ENCODE results near the gene TRIM44. TPM values are rescaled to one million over a fixed set of nuclear protein-coding genes. Genes with fewer than 3 reads are reported as not detected.

TRIM44 gene
- total and polyA plus RNA-seq, 10 of the 15 experiments (the other 5 are each of a cell fraction or from before 2014, with no cell fraction given) = 6.7 to 93.0 (median 27.6) TPM

DNA sequence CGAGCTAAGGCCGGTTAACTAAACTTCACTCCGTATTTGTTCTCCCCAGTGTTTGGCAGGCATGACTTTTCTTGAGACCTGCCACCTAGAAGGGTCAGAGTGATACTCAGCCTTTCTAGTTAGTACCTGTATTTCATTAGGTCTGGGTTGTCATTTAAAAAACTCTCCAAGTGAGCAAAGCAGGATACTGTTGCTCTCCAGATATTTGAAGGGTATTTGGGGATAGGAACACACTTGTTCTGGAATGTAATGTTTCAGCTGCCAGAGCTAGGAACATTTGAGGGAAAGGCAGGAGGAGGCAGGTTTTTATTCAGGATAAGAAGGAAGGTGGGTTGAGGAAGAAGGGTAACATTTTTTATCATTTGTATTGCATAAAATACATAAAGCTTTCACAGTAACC is 140.1 kb downstream of the TRIM44 start:
- 100% methylated on average over 3 of the region's 3 CpGs for WGBS (ENCODE audit: insufficient coverage, insufficient replicate concordance, low lambda C conversion rate, missing lambda C conversion rate)
- no peak overlapping the region for H3K4me3 ChIP-seq
- BruUV-seq (replicated peaks) = no TSS peak
- in situ Hi-C loops (cut with MboI) = no loop called here
- SMC1A ChIA-PET (ENCODE audit: uncharacterized antibody, unreplicated experiment) = interaction anchor here (1.2 to 3.5 kb wide), 2 partner anchors 10 to 41 kb away, joined by 3 to 14 read pairs; no protein-coding TSS in a partner anchor
- no peaks in the 10 kb centered on the region; the same call in 1 of the 3 replicates for H3K9me3 ChIP-seq (replicated peaks; ENCODE audit: control insufficient read depth, insufficient read depth, low read length)
- intact Hi-C loops (cut with micrococcal nuclease; ENCODE audit: unreplicated experiment) = no loop called here
- FAIRE-seq (no peak), DNase-seq (ENCODE audit: low read depth, low spot score) (no peak), ATAC-seq (no peak)
- TF ChIP-seq MXI1 (IDR thresholded peaks at IDR 0.05; ENCODE audit: low read depth, low read length) (no peak), POLR2A (IDR thresholded peaks at IDR 0.05; ENCODE audit: low read depth, low read length) (no peak), SIN3A (IDR thresholded peaks at IDR 0.05; ENCODE audit: low read depth, low read length) (no peak), NBN (IDR thresholded peaks at IDR 0.05) (no peak)
- RAD21 ChIA-PET (ENCODE audit: unreplicated experiment) = interaction anchor here (4.4 kb wide), 1 partner anchor 11 kb away, joined by 12 read pairs; no protein-coding TSS in a partner anchor
- H3K79me2 ChIP-seq (ENCODE audit: control insufficient read depth, insufficient read depth, low read length) = no peaks in the 10 kb centered on the region
- POLR2A ChIA-PET = interaction anchor here (0.6 kb wide), 1 partner anchor 203 kb away, joined by 3 read pairs; no protein-coding TSS in a partner anchor
- no peak overlapping the region for H3K9ac ChIP-seq (ENCODE audit: control insufficient read depth, insufficient read depth, low read length)
- H3K36me3 ChIP-seq (ENCODE audit: control insufficient read depth in 2 of 2, insufficient read depth in 2 of 2, low read length in 1 of 2) = no peaks in the 10 kb centered on the region; a peak in 2 of 4 replicates
- H3K27me3 ChIP-seq (replicated peaks in 1 of 2; ENCODE audit: control insufficient read depth in 2 of 2, insufficient read depth in 2 of 2, low read length in 1 of 2) = no peaks in the 10 kb centered on the region
- no peak overlapping the region for H2AFZ ChIP-seq (ENCODE audit: control insufficient read depth, low read depth, low read length)
- H3K27ac ChIP-seq (ENCODE audit: control insufficient read depth, insufficient read depth) = no peak overlapping the region
- H3K4me1 ChIP-seq (ENCODE audit: control insufficient read depth, insufficient read depth, low read length) = peaks cover 4% of the 10 kb centered on the region
- no peak overlapping the region for H3K4me2 ChIP-seq (ENCODE audit: control insufficient read depth, insufficient read depth)
- no peaks in the 10 kb centered on the region; the same call in 1 of the 2 replicates for H4K20me1 ChIP-seq (ENCODE audit: control insufficient read depth, insufficient read depth)
- CTCF ChIA-PET = interaction anchor here (0.6 to 2.8 kb wide), 3 partner anchors 17 to 19 kb away, joined by 3 to 26 read pairs (median 8); no protein-coding TSS in a partner anchor

DNA sequence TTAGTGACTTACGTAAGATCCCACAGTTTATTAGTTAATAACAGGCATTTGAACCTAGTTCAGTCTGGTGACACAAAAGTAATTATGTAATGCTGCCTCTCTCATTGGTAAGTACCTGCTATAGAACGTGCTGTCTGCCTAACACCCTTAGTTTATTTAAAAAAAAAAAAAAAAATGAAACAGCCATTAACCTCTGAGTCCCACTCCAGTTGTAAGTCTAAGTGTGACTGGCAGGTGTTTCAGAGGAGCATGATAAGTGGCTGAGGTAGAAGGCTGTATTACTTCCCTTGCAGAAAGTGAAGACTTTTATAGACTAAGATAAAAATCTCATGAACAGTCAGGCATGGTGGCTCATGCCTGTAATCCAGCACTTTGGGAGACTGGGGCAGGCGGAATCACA is 140.5 kb downstream of the TRIM44 start:
- ChIA-PET RAD21 (ENCODE audit: unreplicated experiment) (interaction anchor here (4.4 kb wide), 1 partner anchor 12 kb away, joined by 12 read pairs; no protein-coding TSS in a partner anchor), SMC1A (ENCODE audit: uncharacterized antibody, unreplicated experiment) (interaction anchor here (1.2 to 3.5 kb wide), 3 partner anchors 10 to 61 kb away, joined by 3 to 14 read pairs (median 4); no protein-coding TSS in a partner anchor), POLR2A (interaction anchor here (0.7 kb wide), 2 partner anchors 359 to 578 kb away, joined by 4 to 5 read pairs; no protein-coding TSS in a partner anchor), CTCF (interaction anchor here (0.7 to 1.4 kb wide), 2 partner anchors 19 to 60 kb away, joined by 3 to 8 read pairs; no protein-coding TSS in a partner anchor)
- Histone ChIP-seq H3K27ac (ENCODE audit: control insufficient read depth, insufficient read depth) (no peak overlapping the region), H3K79me2 (ENCODE audit: control insufficient read depth, insufficient read depth, low read length) (no peaks in the 10 kb centered on the region), H2AFZ (ENCODE audit: control insufficient read depth, low read depth, low read length) (no peak overlapping the region), H3K4me2 (ENCODE audit: control insufficient read depth, insufficient read depth) (no peak overlapping the region), H3K4me1 (ENCODE audit: control insufficient read depth, insufficient read depth, low read length) (peaks cover 4% of the 10 kb centered on the region), H3K4me3 (no peak overlapping the region), H3K9me3 (replicated peaks; ENCODE audit: control insufficient read depth, insufficient read depth, low read length) (no peaks in the 10 kb centered on the region; the same call in 1 of the 3 replicates), H3K9ac (ENCODE audit: control insufficient read depth, insufficient read depth, low read length) (no peak overlapping the region), H4K20me1 (ENCODE audit: control insufficient read depth, insufficient read depth) (no peaks in the 10 kb centered on the region; the same call in 1 of the 2 replicates), H3K27me3 (replicated peaks in 1 of 2; ENCODE audit: control insufficient read depth in 2 of 2, insufficient read depth in 2 of 2, low read length in 1 of 2) (no peaks in the 10 kb centered on the region), H3K36me3 (ENCODE audit: control insufficient read depth in 2 of 2, insufficient read depth in 2 of 2, low read length in 1 of 2) (no peaks in the 10 kb centered on the region; a peak in 2 of 4 replicates)
- no TSS peak for BruUV-seq (replicated peaks)
- ATAC-seq = no peak
- in situ Hi-C loops (cut with MboI) (no loop called here), intact Hi-C loops (cut with micrococcal nuclease; ENCODE audit: unreplicated experiment) (no loop called here)
- WGBS (ENCODE audit: insufficient coverage, insufficient replicate concordance, low lambda C conversion rate, missing lambda C conversion rate) = 67% methylated on average over 3 of the region's 3 CpGs
- no peak for FAIRE-seq
- DNase-seq (ENCODE audit: low read depth, low spot score) = no peak
- no peak for TF ChIP-seq ASH2L (IDR thresholded peaks at IDR 0.05; ENCODE audit: borderline replicate concordance, low read depth)
- TF ChIP-seq NRF1 (conservative IDR thresholded peaks at IDR 0.05; ENCODE audit: low read depth, low read length) = no peak
- no peak for TF ChIP-seq SMC3 (IDR thresholded peaks at IDR 0.05; ENCODE audit: borderline replicate concordance, low read length)
- no peak for TF ChIP-seq RELA (IDR thresholded peaks at IDR 0.05; ENCODE audit: borderline replicate concordance, partially characterized antibody)
- TF ChIP-seq KDM1A (IDR thresholded peaks at IDR 0.05; ENCODE audit: borderline replicate concordance) = no peak
- TF ChIP-seq FOXK2 (IDR thresholded peaks at IDR 0.05) = no peak
- TF ChIP-seq, protein P1, sequence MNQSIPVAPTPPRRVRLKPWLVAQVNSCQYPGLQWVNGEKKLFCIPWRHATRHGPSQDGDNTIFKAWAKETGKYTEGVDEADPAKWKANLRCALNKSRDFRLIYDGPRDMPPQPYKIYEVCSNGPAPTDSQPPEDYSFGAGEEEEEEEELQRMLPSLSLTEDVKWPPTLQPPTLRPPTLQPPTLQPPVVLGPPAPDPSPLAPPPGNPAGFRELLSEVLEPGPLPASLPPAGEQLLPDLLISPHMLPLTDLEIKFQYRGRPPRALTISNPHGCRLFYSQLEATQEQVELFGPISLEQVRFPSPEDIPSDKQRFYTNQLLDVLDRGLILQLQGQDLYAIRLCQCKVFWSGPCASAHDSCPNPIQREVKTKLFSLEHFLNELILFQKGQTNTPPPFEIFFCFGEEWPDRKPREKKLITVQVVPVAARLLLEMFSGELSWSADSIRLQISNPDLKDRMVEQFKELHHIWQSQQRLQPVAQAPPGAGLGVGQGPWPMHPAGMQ (IDR thresholded peaks at IDR 0.05; ENCODE audit: borderline replicate concordance) = no peak
- TF ChIP-seq CHD2 (IDR thresholded peaks at IDR 0.05; ENCODE audit: borderline replicate concordance, low read depth, low read length) = no peak
- no peak for TF ChIP-seq RAD51 (IDR thresholded peaks at IDR 0.05)
- no peak for TF ChIP-seq HDAC6 (IDR thresholded peaks at IDR 0.05; ENCODE audit: unreplicated experiment)
- TF ChIP-seq ETV6 (conservative IDR thresholded peaks at IDR 0.05 in 1 of 2, IDR thresholded peaks at IDR 0.05 in 1 of 2; ENCODE audit: borderline replicate concordance in 1 of 2, low read depth in 1 of 2) = no peak
- TF ChIP-seq EP300 (IDR thresholded peaks at IDR 0.05; ENCODE audit: borderline replicate concordance in 1 of 2, control insufficient read depth in 1 of 2, low read depth in 2 of 2, low read length in 2 of 2) = no peak
- TF ChIP-seq FOXM1 (IDR thresholded peaks at IDR 0.05; ENCODE audit: low read depth, low read length) = no peak
